ENCODE data around the gene CENPU. TPM values are rescaled to one million over a fixed set of nuclear protein-coding genes. Genes with fewer than 3 reads are reported as not detected.

CENPU gene
- total and polyA plus RNA-seq, 2 of the 13 experiments (the other 11 are each of a cell fraction or from before 2014, with no cell fraction given) = 11.7 to 35.8 TPM

DNA sequence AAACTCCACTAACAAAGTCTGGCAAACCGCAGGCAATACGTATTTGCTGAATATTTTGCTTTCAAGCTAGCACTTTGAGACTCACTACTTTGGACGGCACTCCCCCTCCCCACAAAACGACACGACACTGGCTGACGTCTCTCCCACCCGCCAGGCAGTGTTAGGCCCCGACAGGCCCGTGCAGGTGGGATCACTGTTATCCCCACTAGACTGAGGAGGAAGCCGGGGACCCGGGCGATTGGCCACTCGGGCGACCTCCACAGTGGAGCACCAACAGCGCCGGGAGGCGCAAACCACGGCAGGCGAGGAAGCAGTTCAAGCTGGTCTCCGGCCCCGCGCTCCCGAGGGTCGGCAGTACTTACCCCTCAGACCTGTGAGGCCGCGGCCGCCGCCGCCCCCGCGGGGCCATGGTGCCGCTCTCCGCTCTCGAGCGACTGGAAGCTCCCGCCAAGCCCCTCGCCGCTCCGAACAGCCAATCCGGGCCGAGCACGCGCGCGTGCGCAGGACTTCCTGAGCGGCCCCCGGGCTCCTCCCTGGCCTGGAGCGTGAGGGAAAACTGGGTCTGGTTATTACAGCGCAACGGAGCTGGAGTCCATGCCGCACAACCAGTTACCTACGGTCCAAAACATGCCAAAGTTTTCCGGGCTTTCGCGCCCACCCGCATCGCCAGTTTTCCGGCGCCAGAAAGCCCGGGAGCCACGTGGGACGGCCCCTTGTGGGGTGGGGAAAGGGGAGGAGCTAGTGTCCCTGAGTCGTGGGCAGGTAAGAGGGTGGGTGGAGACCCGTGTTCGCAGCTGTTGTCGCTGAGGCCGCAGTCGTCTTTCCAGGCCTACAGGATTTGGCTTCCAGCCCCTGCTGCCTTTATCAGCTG, at the start of gene CENPU (continued):
- no peak for TF ChIP-seq MAFF (IDR thresholded peaks at IDR 0.05; ENCODE audit: low read depth, low read length)
- TF ChIP-seq, protein P1, sequence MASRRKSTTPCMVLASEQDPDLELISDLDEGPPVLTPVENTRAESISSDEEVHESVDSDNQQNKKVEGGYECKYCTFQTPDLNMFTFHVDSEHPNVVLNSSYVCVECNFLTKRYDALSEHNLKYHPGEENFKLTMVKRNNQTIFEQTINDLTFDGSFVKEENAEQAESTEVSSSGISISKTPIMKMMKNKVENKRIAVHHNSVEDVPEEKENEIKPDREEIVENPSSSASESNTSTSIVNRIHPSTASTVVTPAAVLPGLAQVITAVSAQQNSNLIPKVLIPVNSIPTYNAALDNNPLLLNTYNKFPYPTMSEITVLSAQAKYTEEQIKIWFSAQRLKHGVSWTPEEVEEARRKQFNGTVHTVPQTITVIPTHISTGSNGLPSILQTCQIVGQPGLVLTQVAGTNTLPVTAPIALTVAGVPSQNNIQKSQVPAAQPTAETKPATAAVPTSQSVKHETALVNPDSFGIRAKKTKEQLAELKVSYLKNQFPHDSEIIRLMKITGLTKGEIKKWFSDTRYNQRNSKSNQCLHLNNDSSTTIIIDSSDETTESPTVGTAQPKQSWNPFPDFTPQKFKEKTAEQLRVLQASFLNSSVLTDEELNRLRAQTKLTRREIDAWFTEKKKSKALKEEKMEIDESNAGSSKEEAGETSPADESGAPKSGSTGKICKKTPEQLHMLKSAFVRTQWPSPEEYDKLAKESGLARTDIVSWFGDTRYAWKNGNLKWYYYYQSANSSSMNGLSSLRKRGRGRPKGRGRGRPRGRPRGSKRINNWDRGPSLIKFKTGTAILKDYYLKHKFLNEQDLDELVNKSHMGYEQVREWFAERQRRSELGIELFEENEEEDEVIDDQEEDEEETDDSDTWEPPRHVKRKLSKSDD (CRISPR knock-in tag; IDR thresholded peaks at IDR 0.05; ENCODE audit: low read depth) = peak; percentile 83; the same call in 1 of the 2 replicates
- TF ChIP-seq MYC (CRISPR knock-in tag; IDR thresholded peaks at IDR 0.05; ENCODE audit: borderline replicate concordance) = peak; percentile 96
- TF ChIP-seq ZBTB46 (CRISPR knock-in tag; IDR thresholded peaks at IDR 0.05; ENCODE audit: borderline replicate concordance) = peak; percentile 38; the same call in 1 of the 2 replicates
- TF ChIP-seq FOXM1 (CRISPR knock-in tag; IDR thresholded peaks at IDR 0.05) = 0 out of 2 replicates have a peak, but pooled peaks have one; percentile 37
- peak; percentile 90; the same call in 1 of the 2 replicates for TF ChIP-seq ZNF761 (CRISPR knock-in tag; conservative IDR thresholded peaks at IDR 0.05)
- peak; percentile 69; the same call in 1 of the 2 replicates for TF ChIP-seq ZNF746 (CRISPR knock-in tag; IDR thresholded peaks at IDR 0.05)
- TF ChIP-seq AGO1 (IDR thresholded peaks at IDR 0.05; ENCODE audit: low read depth, low read length, poor library complexity, severe bottlenecking) = peak; percentile 72
- no peak; the same call in 1 of the 2 replicates for TF ChIP-seq MTF1 (CRISPR knock-in tag; IDR thresholded peaks at IDR 0.05)
- TF ChIP-seq ZNF333 (CRISPR knock-in tag; IDR thresholded peaks at IDR 0.05; ENCODE audit: borderline replicate concordance) = peak; percentile 87; the same call in 1 of the 2 replicates
- TF ChIP-seq MTA1 (CRISPR knock-in tag; IDR thresholded peaks at IDR 0.05; ENCODE audit: borderline replicate concordance) = peak; percentile 87; the same call in 1 of the 2 replicates
- peak; percentile 81 for TF ChIP-seq HHEX (CRISPR knock-in tag; IDR thresholded peaks at IDR 0.05)
- peak; percentile 80; the same call in 1 of the 2 replicates for TF ChIP-seq PPARG (CRISPR knock-in tag; conservative IDR thresholded peaks at IDR 0.05)
- peak; percentile 55 for TF ChIP-seq RARA (CRISPR knock-in tag; IDR thresholded peaks at IDR 0.05)
- peak; percentile 69; the same call in 1 of the 2 replicates for TF ChIP-seq ZKSCAN5 (CRISPR knock-in tag; IDR thresholded peaks at IDR 0.05)
- peak; percentile 64 for TF ChIP-seq SKI (IDR thresholded peaks at IDR 0.05; ENCODE audit: partially characterized antibody)
- peak; percentile 97; the same call in 1 of the 2 replicates for TF ChIP-seq ZNF431 (CRISPR knock-in tag; IDR thresholded peaks at IDR 0.05; ENCODE audit: borderline replicate concordance, low read depth)
- TF ChIP-seq XRCC5 (optimal IDR thresholded peaks at IDR 0.05; ENCODE audit: low read length) = peak; percentile 100
- TF ChIP-seq, protein P2, sequence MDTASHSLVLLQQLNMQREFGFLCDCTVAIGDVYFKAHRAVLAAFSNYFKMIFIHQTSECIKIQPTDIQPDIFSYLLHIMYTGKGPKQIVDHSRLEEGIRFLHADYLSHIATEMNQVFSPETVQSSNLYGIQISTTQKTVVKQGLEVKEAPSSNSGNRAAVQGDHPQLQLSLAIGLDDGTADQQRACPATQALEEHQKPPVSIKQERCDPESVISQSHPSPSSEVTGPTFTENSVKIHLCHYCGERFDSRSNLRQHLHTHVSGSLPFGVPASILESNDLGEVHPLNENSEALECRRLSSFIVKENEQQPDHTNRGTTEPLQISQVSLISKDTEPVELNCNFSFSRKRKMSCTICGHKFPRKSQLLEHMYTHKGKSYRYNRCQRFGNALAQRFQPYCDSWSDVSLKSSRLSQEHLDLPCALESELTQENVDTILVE (CRISPR knock-in tag; IDR thresholded peaks at IDR 0.05) = peak; percentile 92
- TF ChIP-seq, protein P3, sequence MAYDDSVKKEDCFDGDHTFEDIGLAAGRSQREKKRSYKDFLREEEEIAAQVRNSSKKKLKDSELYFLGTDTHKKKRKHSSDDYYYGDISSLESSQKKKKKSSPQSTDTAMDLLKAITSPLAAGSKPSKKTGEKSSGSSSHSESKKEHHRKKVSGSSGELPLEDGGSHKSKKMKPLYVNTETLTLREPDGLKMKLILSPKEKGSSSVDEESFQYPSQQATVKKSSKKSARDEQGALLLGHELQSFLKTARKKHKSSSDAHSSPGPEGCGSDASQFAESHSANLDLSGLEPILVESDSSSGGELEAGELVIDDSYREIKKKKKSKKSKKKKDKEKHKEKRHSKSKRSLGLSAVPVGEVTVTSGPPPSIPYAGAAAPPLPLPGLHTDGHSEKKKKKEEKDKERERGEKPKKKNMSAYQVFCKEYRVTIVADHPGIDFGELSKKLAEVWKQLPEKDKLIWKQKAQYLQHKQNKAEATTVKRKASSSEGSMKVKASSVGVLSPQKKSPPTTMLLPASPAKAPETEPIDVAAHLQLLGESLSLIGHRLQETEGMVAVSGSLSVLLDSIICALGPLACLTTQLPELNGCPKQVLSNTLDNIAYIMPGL (CRISPR knock-in tag; IDR thresholded peaks at IDR 0.05; ENCODE audit: borderline replicate concordance in 1 of 2, low read depth in 1 of 2) = peak; percentile 89 to 90
- peak; percentile 93; the same call in 1 of the 2 replicates for TF ChIP-seq ZFP1 (CRISPR knock-in tag; IDR thresholded peaks at IDR 0.05)
